Muscle of leg (tissue), 11 donors: ENCODE measurements around the gene KCNN4. TPM values are rescaled to one million over a fixed set of nuclear protein-coding genes. Genes with fewer than 3 reads are reported as not detected.
"Not testable (repeated sequence)": the region's sequence is repeated elsewhere in the genome, so short reads cannot be mapped to it uniquely, and the experiment has no call there.

Experiments used
- DNase-seq: peaks from one replicate; pipeline ENCODE4 v3.0.0; 2013
- H3K27ac ChIP-seq: one replicate; pipeline ENCODE4 v1.5.1; 2013; ENCODE audit warnings: mild to moderate bottlenecking, low read length, control low read depth
- H3K27me3 ChIP-seq: one replicate; pipeline ENCODE4 v1.6.1; 2013; ENCODE audit warnings: low read length; ENCODE audit not compliant: control insufficient read depth, insufficient read depth
- H3K36me3 ChIP-seq: one replicate; pipeline ENCODE4 v1.6.1; 2013; ENCODE audit warnings: low read length; ENCODE audit not compliant: control insufficient read depth, insufficient read depth
- H3K4me1 ChIP-seq: one replicate; pipeline ENCODE4 v1.6.1; 2013; ENCODE audit warnings: low read length; ENCODE audit not compliant: control insufficient read depth, insufficient read depth
- H3K4me3 ChIP-seq: one replicate; pipeline ENCODE4 v1.5.1; 2013; ENCODE audit warnings: low read length, control low read depth
- H3K9me3 ChIP-seq: replicated peaks from 2 replicates; pipeline ENCODE4 v1.6.1; 2013; ENCODE audit warnings: low read depth, low read length; ENCODE audit not compliant: control insufficient read depth
- WGBS: methylation state at CpG from one replicate; pipeline ENCODE4 v1.1.5; 2013; ENCODE audit warnings: missing lambda C conversion rate; ENCODE audit not compliant: insufficient coverage; 5-methylcytosine and 5-hydroxymethylcytosine counted together
- polyA plus RNA-seq, 8 donors: library from polyadenylated mRNA; unstranded; fragments of 120-200 nt; gene quantifications; one replicate each; pipeline versions ENCODE4 v1.2.1 to v1.2.3, GENCODE V29; 2013; ENCODE audit warnings: inconsistent platforms in 1 of 8, low replicate concordance in 1 of 8; ENCODE audit not compliant: insufficient read length in 8 of 8, insufficient read depth in 1 of 8
- total RNA-seq: library from RNA; stranded (reverse); fragments of 120-200 nt; gene quantifications from one replicate; pipeline ENCODE4 v1.2.4, GENCODE V29; 2013

KCNN4 gene
- total and polyA plus RNA-seq, 9 donors, result 0.23 to 1.2 (median 0.69) TPM

DNA sequence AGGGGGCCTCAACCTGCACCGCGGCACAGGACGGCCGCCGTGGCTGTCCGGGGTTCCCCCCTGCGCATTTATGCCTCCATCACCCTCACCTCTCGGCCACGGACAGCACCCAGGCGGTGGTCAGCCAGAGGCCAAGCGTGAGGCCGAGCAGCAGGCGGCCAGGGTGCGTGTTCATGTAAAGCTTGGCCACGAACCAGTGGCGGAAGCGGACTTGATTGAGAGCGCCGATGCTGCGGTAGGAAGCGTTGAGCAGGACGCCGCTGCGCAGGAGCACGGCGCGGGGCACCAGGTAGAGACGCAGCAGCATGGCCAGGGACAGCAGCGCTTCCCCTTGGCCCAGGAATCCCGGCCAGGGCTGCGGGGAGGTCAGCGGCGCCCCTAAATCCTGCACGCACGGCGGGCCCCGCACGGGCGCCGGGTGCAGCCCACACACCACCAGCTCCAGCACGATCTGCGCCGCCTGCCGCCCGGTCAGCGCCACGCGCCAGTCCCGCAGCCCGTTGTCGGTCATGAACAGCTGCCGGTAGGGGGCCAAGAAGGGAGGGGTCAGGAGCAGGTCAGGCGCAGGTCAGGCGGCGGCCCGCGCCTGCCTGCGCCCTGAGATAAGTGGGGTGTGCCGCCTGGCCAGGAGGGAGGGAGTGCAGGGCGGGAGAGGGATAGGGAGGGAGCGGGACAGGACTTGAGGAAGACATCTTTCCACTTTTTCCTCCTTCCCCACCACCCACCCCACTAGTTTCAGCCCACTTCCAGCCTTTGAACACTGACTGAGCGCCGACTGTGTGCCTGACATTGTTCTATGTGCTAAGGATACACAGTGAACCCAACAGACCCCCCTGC is 6.5 kb downstream of the KCNN4 start:
- DNase-seq, result peak; percentile 74
- Histone ChIP-seq H3K9me3 (no peaks in the 10 kb centered on the region), H3K4me1 (peaks cover 20% of the 10 kb centered on the region), H3K27me3 (peaks cover 41% of the 10 kb centered on the region), H3K36me3 (no peaks in the 10 kb centered on the region), H3K4me3 (peak overlapping the region; percentile 26), H3K27ac (no peak overlapping the region)
- 5% methylated on average over 57 of the region's 63 CpGs for WGBS

DNA sequence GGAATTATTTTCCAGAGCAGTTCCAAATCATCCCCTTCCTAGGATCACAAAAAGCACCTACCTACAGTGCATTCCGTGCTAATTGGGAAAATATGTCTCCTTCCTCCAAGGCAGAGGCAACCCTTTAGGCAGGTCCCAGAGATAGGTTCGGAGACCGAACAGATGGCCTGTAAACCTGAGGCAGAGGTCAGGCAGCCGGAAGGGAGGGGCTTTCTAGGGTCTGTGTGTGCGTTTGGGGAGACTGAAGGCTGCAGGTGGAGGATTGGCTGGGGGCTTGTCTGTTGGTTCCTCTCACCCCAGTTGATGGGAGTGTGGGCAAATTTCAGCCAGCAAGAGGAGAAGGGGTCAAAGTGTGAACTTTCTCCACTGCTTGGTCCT is 7.1 kb downstream of the KCNN4 start:
- no peak for DNase-seq
- Histone ChIP-seq H3K9me3 (no peaks in the 10 kb centered on the region), H3K36me3 (no peaks in the 10 kb centered on the region), H3K27me3 (peaks cover 41% of the 10 kb centered on the region), H3K4me1 (peaks cover 20% of the 10 kb centered on the region), H3K27ac (no peak overlapping the region), H3K4me3 (no peak overlapping the region)
- WGBS, result 21% methylated on average over 3 of the region's 5 CpGs

DNA sequence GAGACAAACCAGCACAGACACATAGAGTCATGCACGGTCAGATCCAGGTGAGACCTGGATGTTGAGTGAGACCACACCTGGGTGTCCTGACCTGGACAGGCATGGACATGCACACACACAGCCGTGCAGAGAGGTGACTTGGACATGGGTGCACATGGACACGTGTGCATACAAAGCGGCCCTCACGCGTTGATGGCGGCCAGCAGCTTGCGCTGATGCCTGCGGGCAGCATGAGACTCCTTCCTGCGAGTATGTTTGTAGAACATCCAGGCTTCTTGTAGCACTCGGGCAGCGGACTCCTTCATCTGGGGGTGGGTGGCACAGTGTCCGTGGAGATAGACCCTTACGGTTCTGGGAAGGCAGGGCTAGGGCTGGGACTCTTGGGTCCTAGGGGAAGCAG is 11.5 kb downstream of the KCNN4 start:
- no peak for DNase-seq
- Histone ChIP-seq H3K9me3 (no peaks in the 10 kb centered on the region), H3K36me3 (no peaks in the 10 kb centered on the region), H3K27ac (no peak overlapping the region), H3K4me1 (peaks cover 12% of the 10 kb centered on the region), H3K4me3 (no peak overlapping the region), H3K27me3 (peaks cover 28% of the 10 kb centered on the region)
- WGBS, result 91% methylated on average over 14 of the region's 14 CpGs

DNA sequence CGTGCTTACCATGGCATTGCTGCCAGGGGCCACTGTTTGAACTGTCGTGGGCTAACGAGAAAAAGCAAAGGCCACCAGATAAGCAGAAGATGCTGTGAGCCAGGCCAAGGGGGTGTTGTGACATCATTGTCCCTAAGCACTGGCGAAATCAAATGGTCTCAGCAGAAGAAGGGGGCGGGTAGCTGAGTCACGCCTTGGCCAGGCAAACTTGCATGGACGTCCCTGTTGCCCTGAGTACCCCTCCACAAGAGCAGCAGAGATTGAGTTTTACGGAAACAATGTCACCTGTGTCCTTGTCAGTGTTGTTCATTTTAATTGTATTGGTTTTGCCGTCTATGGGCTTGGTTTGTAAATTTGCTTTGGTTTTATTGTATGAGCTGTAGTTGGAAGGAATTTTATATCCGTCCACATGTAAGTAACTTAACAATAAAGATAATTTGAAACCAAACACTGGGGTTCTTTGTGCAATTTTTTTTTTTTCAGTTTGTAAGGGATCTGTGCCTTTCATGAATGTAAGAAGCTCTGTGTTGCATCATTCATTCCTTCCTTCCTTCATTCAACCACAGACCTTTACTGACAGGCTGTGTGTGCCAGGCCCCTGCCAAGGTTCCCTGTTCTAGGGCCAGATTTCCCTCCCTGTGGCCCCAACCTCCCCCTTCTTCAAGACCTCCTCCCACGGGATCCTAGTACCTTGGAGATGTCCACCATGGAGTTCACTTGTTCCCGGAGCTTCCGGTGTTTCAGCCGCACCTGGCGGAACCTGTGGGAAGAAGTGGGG is 12.3 kb downstream of the KCNN4 start:
- Histone ChIP-seq H3K27ac (no peak overlapping the region), H3K27me3 (peaks cover 20% of the 10 kb centered on the region), H3K36me3 (no peaks in the 10 kb centered on the region), H3K4me1 (peaks cover 7% of the 10 kb centered on the region), H3K9me3 (no peaks in the 10 kb centered on the region), H3K4me3 (no peak overlapping the region)
- DNase-seq, result no peak
- 60% methylated on average over 10 of the region's 15 CpGs for WGBS

DNA sequence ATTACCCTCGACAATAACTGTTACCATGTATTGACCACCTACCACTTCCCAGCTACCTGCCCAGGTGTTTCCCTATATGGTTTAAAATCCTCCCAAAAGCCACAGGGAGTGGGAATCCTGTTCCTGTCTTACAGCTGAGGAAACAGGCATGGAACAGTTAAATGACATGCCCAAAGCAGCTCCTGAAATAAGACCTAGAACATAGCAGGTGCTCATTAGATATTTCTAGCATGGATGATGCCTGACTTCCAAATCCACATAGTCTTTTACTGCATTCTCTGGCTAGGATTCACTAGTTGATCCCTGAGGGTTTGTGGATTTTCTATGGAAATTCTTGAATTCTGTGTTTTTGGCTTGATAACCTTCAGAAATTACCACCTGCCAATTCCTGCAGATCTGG is 13.0 kb downstream of the KCNN4 start:
- Histone ChIP-seq H3K36me3 (no peaks in the 10 kb centered on the region), H3K27me3 (peaks cover 15% of the 10 kb centered on the region), H3K4me3 (no peak overlapping the region), H3K9me3 (no peaks in the 10 kb centered on the region), H3K4me1 (peaks cover 9% of the 10 kb centered on the region), H3K27ac (no peak overlapping the region)
- DNase-seq, result no peak
- WGBS, result 83% methylated on average over 1 of the region's 1 CpG

DNA sequence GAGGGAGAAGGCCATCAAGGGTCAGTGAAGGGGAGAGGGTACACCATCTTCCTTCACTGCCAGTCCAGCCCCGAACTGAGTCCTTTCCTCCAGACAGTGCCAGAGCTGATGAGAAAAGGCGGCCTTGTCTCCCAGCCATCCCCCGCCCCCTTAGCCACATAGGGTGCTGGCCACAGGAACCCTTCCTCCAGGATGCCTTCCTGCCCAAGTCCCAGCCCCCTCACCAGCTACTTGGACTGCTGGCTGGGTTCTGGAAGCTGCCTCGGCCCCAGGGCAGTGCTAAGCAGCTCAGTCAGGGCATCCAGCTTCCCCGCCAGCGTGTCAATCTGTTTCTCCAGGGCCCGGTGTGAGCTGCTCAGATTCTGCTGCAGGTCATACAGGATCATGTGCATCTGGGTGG is 13.5 kb downstream of the KCNN4 start:
- peaks cover 9% of the 10 kb centered on the region for H3K4me1 ChIP-seq

DNA sequence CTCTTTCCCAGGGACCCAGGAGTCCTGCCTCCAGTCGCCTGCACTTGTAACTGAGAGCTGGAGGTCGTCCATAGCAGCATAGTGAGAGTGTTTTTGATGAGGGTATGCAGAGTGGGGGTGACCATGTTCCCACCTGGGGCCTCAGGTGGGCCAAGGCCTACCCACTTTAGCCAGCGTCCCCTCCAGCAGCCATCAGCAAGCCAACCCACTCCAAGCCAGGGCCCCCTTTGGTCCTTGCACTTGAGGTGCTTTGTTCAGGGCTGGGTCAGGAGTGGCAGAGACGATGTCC is 14.1 kb downstream of the KCNN4 start:
- Histone ChIP-seq H3K4me1 (peaks cover 9% of the 10 kb centered on the region), H3K4me3 (no peak overlapping the region), H3K27ac (no peak overlapping the region), H3K27me3 (peaks cover 5% of the 10 kb centered on the region), H3K9me3 (no peaks in the 10 kb centered on the region), H3K36me3 (no peaks in the 10 kb centered on the region)
- 55% methylated on average over 1 of the region's 4 CpGs for WGBS
- DNase-seq, result no peak

More for the DNA sequence above, 13.5 kb downstream of the KCNN4 start:
- Histone ChIP-seq H3K27ac (no peak overlapping the region), H3K36me3 (no peaks in the 10 kb centered on the region), H3K4me3 (no peak overlapping the region), H3K27me3 (peaks cover 11% of the 10 kb centered on the region), H3K9me3 (no peaks in the 10 kb centered on the region)
- DNase-seq, result no peak
- 74% methylated on average over 5 of the region's 7 CpGs for WGBS

DNA sequence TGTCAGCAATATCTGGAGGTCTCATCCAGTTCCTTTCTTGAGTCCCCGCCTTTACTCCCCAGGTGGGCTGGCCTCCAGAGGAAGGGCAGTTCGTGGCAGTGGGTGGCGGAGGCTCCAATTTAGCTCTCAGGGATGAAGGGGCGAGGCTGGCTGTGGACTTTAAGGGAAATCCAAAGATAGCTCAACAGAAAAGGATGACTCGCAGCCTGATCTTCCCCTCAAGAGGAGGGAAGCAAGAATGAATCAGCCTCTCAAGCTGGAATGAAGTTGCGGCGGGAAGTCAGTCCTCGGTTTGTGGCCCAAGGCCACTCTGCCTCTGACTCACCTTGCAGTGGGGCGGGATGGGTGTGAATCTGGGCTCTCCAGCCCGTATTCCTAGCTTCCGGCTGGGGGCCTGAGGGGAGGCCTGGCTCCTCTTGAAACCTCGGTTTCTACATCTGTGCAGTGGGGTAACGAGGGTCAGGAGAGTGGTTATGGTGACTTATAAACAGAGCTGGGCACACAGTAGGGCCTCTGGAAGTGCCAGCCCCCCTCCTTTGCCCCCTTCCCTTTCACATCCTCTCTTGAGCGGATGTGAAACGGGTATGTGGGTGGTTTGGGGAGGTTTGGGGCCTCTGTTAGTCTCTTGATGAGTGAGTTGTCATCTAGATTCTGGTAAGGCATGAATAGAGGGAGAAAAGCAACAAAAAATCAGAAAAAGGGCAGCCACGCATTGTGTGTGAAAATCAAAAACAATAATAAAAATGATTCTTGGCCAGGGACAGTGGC is 15.5 kb downstream of the KCNN4 start:
- Histone ChIP-seq H3K27me3 (no peaks in the 10 kb centered on the region), H3K36me3 (no peaks in the 10 kb centered on the region), H3K27ac (peak overlapping the region; percentile 4), H3K9me3 (no peaks in the 10 kb centered on the region), H3K4me1 (peaks cover 9% of the 10 kb centered on the region), H3K4me3 (no peak overlapping the region)
- peak; percentile 86 for DNase-seq
- 25% methylated on average over 7 of the region's 16 CpGs for WGBS

DNA sequence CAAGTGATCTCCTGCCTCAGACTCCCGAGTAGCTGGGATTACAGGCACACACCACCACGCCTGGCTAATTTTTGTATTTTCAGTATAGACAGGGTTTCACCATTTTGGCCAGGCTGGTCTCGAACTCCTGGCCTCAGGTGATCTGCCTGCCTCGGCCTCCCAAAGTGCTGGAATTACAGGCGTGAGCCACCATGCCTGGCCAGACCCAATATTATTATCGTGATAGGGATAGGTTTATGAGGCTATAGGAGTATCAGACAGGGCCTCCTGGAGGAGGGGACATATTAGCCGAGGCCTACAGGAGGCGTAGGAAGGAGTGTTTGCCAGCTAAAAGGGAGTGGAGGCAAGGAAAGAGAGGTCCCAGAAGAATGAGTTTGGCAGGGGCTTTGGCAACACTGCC is 16.1 kb downstream of the KCNN4 start:
- 63% methylated on average over 7 of the region's 8 CpGs for WGBS
- not testable (repeated sequence) for H3K9me3 ChIP-seq, DNase-seq, H3K4me3 ChIP-seq, H3K4me1 ChIP-seq, H3K36me3 ChIP-seq, H3K27me3 ChIP-seq
- peak overlapping the region; percentile 4 for H3K27ac ChIP-seq

DNA sequence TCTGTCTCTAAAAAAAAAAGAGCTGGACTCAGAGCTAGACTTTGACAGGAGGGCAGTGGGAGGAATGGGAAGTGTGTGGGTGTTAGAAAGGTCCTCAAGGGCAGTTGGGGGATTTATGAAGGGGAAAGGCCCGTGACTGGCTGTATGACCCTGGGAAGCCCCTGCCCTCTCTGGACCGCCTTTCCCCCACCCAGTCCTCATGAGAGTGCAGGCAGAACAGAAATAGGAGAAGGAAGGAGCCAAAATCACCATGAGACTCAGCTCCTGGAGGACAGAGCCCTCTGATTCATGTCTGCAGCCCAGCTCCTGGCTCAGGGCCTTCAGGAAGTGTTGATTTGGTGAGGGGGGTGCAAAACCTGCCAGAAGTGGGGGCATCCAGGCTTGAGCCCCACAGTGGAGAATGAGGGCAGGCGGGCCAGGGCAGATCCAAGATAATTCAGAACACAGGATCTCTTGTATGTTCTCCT is 17.3 kb downstream of the KCNN4 start:
- Histone ChIP-seq H3K27me3 (no peaks in the 10 kb centered on the region), H3K9me3 (no peaks in the 10 kb centered on the region), H3K4me3 (no peak overlapping the region), H3K4me1 (peaks cover 9% of the 10 kb centered on the region), H3K36me3 (no peaks in the 10 kb centered on the region), H3K27ac (no peak overlapping the region)
- 89% methylated on average over 1 of the region's 3 CpGs for WGBS
- no peak for DNase-seq
